ENCODE data around the gene FABP7.
"Not testable (repeated sequence)": the region's sequence is repeated elsewhere in the genome, so short reads cannot be mapped to it uniquely, and the experiment has no call there.

Gene FABP7

GRCh38 chr6:122779667-122780066 is at the start of gene FABP7:
TSS of gene FABP7 (plus strand) at chr6:122779716. CDS start at chr6:122779795, 79 bp downstream.
- DNase-seq (ENCODE audit: low read depth in 2 of 2), result no peak

DNA sequence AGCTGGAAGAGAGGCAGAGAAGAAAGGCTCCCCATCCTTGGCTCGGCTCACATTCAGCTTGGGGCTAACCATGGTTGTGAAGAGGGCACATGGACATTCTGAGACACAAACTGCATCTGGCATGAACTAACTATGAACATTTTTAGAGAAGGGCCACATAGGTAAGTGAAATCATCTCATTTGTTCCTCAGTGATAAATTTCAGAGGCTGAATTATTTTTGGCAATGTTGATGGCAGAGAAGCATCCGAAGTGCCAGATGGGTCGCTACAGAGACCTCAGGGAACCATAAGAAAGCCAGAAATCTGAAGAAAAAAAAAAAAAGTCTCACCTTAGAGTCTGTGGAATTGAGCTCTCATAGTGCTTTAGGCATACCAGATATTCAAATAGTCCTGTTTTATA is 49.2 kb upstream of the FABP7 start:
- no peak for DNase-seq (ENCODE audit: low read depth in 2 of 2)

- no peak for DNase-seq (ENCODE audit: low read depth in 2 of 2)
Observed at GRCh38 chr6:122730775-122731386, 48.6 kb upstream of the FABP7 start.

GRCh38 chr6:122733259-122733658 is 46.3 kb upstream of the FABP7 start:
- no peak for DNase-seq (ENCODE audit: low read depth in 2 of 2)

- no peak for DNase-seq (ENCODE audit: low read depth in 2 of 2)
Observed at GRCh38 chr6:122734529-122735395, 44.8 kb upstream of the FABP7 start.

GRCh38 chr6:122735582-122735981 is 43.9 kb upstream of the FABP7 start:
- DNase-seq (ENCODE audit: low read depth in 2 of 2), result no peak

DNA sequence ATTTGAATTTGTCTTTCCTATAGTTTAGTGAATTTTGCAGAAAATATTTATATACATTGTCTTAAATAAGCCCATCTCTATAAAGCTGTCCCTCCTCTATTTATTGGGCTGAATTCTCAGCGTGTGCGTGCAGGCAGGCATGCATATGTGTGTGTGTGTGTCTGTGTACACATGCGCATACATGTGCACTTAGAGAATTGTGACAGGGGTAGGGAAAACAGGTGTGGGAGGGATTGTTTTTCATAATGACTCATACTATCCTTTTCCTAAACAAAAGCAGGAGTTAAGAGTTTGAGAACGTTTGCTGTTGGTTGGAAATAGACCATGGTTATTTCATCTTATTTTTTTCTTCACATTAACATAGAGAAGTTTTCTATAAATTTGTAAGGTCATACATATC is 43.4 kb upstream of the FABP7 start:
- DNase-seq (ENCODE audit: low read depth in 2 of 2), result no peak

DNA sequence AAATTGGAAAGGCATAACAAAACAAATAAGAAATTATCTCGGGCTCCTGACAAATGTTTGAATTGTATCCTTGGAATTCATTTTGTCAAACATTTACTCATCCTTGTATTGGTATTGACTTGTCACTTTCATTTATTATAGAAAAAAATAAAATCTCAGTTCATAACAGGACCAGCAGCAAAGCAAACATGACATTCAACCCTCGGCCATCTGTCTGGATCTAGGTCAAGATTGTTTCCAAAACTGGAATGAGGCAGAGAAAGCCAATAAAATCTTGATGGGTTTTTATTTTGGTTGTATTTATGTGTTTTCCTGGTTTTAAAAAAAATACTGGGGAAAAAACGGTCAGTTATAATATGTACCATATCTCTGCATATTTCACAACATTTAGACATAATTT is 42.9 kb upstream of the FABP7 start:
- DNase-seq (ENCODE audit: low read depth in 2 of 2), result no peak

- no peak for DNase-seq (ENCODE audit: low read depth in 2 of 2)
Observed at GRCh38 chr6:122740091-122740490, 39.4 kb upstream of the FABP7 start.

- no peak for DNase-seq (ENCODE audit: low read depth in 2 of 2)
Observed at GRCh38 chr6:122740936-122741335, 38.6 kb upstream of the FABP7 start.

DNA sequence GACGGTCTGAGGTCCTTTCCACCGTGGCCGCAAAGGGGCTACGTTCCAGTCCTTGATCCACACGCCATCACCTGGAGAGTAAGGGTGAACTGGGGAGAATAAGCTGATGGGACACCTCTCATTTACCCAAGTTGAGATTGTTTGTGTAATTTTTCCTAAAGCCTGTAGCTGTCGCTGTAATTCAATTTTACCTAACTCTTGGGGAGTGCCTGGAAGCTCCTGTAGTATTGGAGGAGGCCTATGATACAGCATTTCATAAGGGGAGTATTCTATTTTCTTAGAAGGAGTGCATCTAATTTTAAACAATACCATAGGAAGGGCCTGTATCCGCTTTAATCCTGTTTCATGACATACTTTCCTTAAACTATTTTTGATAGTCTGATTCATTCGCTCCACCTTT is 35.3 kb upstream of the FABP7 start:
- not testable (repeated sequence) for DNase-seq (ENCODE audit: low read depth in 2 of 2)

DNA sequence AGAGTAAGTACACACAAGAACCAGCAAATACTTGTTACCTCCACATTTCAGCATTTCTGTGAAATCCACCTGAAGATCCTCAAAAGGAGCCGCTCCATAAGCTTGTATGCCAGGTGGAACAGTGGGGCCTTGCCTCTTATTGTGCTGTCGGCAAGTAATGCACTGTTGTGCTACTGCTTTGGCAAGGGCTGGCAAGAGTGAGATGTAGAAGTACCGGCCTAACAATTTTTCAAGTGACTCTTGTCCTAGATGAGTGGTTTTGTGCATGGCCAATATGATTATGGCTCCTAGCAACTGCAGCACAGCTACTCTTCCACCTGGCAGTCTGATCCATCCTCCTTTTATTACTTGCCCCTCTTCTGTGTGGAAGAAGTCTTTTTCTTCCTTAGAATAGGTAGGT is 34.7 kb upstream of the FABP7 start:
- not testable (repeated sequence) for DNase-seq (ENCODE audit: low read depth in 2 of 2)

- DNase-seq (ENCODE audit: low read depth in 2 of 2), result no peak
Observed at GRCh38 chr6:122746688-122747087, 32.8 kb upstream of the FABP7 start.

DNA sequence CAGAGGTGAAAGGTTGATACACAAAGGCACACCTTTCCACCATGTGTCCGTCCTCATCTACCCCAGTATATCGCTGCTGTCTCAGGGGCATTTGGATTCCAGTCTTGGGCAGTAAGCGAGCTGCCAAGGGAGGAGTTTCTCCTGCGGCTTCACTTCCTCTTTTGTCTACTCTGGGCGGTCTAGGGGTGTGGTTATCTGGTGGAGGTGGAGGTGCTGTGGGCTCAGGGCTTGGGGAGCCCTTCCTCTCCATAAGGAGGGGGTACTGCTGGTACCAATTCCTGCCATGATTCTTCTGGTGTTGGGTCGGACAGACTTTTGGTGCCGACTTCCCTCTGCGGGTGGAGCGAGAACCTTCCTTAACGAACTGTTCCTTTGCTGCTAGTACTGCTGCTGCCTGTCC is 31.9 kb upstream of the FABP7 start:
- no peak for DNase-seq (ENCODE audit: low read depth in 2 of 2)

DNA sequence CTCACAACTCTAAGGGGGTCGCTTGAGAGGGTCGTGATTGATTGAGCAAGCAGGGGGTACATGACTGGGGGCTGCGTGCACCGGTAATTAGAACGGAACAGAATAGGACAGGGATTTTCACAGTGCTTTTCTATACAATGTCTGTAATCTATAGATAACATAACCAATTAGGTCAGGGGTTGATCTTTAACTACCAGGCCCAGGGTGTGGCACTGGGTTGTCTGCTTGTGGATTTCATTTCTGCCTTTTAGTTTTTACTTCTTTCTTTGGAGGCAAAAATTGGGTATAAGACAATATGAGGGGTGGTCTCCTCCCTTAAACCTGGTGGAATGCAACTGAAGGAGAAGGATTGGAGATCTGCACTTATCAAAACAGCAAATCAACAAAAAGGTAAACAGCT is 30.6 kb upstream of the FABP7 start:
- DNase-seq (ENCODE audit: low read depth in 2 of 2), result not testable (repeated sequence)

DNA sequence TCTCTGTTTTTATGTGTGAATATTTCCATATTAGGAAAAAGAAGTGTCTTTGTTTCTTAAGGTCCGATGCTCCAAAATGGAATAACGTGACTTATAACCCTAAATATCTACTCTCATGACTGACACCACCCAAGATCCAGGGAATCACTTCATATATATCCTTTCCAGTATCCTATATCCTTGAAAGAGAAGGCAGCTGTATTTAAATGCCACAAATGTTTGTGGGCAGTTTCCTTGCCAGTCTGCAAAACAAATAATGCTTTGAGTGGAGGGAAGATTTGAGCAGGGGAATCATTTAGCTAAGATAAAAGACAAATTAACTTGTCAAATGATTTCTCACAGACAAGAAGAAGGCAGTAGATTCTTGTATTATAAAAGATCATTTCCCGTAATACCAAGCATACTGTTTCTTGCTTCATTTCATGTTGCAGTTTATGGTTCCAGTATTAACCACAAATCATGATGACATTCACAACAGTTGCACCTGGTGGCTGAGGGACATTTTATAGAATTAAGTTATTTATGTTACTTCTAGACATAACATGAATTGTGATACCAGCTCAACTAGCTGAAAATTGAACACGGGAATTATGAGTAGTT is 30.0 kb upstream of the FABP7 start:
- no peak for DNase-seq (ENCODE audit: low read depth in 2 of 2)

DNA sequence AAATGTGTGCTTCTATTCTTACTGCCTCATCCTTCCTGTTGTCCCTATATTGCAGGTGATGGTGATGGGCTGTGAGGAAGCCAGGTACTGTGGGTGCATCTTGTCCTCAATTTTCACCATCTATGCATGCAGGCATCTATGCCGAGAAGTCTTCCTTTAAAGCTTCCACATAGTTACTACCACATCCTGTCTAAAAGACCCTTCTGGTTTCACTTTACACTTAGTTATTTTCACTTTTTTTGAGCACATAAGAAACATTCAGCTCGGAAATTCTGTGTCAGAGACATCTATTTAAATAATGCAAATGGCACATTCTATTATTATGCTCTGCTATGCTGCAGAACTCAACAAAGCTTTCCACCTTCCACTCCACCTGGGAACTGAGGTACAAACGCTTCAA is 28.2 kb upstream of the FABP7 start:
- no peak for DNase-seq (ENCODE audit: low read depth in 2 of 2)

- no peak for DNase-seq (ENCODE audit: low read depth in 2 of 2)
Observed at GRCh38 chr6:122752459-122752858, 27.1 kb upstream of the FABP7 start.

DNA sequence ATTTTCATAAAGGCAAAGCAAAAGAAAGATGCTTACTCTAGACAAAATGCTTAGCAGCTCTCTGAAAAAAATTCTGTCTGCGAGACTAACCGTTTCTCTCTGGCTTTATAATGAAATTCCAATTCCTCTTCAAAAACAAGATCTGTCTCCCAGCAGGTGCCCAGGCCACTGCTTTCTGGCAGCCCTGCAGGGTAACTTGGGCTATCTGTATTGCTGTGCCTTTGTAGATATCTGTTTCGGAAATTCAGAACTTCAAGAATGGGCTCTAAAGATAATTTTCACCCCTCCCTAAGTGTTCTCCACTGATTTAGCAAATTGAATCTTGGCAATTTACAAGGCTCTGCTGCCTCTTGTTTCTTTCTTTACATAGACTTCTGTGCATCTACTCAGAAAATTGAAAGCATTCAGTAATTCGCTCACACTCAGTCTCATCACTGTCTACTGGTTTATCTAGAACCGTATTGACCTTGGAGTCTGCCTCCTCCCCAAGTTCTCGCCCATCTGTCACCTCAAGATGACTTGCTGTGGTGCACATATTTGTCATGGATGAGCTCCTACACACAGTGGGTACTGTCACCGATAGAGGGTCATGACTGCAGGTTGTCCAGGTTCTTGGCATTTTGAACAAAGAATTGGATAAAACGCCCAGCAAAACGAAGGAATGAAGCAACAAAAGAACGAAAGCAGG is 26.4 kb upstream of the FABP7 start:
- DNase-seq (ENCODE audit: low read depth in 2 of 2), result no peak

- DNase-seq (ENCODE audit: low read depth in 2 of 2), result no peak
Observed at GRCh38 chr6:122753688-122754056, 25.8 kb upstream of the FABP7 start.

- no peak for DNase-seq (ENCODE audit: low read depth in 2 of 2)
Observed at GRCh38 chr6:122754191-122754731, 25.3 kb upstream of the FABP7 start.

DNA sequence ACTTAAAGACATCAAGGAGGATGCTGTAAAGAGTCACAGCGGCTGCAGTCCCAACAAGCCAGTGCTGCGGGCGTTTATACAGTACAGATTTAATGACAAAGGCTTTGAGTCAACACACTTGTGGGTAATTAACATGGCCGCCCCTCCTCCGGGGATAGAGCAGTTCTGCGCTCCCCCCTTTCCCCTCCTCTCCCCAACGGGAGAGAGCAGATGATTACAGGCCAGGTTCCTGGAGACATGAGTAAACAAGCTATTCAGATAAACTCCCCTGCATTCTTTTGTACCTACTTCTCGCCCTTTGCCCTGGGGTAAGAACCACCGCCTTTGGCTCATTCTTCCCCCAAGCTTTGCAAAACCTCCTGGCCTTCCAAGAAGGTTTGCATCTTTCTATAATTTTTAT is 23.6 kb upstream of the FABP7 start:
- no peak for DNase-seq (ENCODE audit: low read depth in 2 of 2)
